HG02885 (cell line): ENCODE data around the gene AP1M1.

Source experiments
- ATAC-seq: cut with Tn5 transposase; IDR thresholded peaks from one replicate; pipeline ENCODE4 v1.9.1; 2021; ENCODE audit warnings: mild to moderate bottlenecking; ENCODE audit not compliant: unreplicated experiment, poor library complexity

Gene AP1M1

GRCh38 chr19:16206637-16207036 is 8.9 kb downstream of the AP1M1 start:
- no peak for ATAC-seq

GRCh38 chr19:16207063-16207462 is 9.4 kb downstream of the AP1M1 start:
- no peak for ATAC-seq

DNA sequence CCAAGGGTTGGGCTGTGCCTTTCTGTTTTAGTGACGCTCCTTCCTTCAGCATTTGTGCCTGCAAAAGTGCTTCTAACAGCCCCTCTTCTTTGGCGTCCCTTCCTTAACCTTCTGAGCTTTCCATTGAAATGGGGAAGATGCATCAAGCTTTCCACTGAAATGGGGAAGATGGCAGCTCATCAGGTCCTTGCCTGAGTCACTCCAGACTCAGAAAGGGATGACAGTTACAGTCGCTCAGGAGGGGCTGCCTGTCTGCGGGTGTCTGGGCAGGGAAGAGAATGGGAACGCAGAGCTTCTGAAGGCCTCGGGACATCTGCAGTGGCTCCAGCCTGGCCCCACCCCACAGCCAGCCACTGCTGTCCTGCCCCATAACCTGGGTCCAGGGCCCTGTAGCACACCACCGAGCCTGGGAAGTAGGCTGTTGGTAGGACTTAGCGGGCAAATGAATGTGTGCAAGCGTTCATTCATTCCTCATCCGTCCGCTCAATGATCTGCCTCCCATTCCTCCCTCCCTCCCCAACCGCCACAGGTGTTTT is 9.8 kb downstream of the AP1M1 start:
- no peak for ATAC-seq

GRCh38 chr19:16208064-16208759 is 10.5 kb downstream of the AP1M1 start:
- ATAC-seq: no peak

DNA sequence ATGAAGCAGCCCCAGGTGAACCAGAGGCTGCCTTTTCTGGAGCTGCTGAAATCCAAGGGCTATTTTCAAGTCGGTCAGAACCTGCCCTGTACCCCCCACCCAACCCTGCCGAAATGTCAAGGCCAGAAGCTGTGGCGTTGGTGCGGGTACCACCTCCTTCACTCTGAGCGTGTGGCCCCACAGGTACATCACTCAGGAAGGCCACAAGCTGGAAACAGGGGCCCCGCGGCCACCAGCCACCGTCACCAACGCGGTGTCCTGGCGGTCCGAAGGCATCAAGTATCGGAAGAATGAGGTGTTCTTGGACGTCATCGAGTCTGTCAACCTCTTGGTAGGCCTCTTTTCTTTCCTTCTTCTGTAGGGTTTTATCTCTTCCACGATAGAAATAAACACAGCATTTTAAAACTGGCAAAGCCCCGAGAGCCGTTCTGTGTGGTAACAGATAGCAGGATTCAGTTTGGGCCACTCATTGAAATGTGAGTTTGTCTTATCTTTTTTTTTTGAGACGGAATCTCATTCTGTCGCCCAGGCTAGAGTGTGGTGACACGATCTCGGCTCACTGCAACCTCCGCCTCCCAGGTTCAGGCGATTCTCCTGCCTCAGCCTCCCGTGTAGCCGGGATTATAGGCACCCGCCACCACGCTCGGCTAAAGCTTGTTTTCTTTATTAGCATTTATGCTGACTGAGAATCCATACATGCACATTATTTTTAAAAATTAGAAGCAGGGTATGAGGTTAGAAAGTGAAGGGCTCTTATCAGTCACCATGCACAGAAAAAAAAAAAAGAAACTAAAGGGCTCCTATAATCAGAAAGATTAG is 11.3 kb downstream of the AP1M1 start:
- ATAC-seq: no peak

DNA sequence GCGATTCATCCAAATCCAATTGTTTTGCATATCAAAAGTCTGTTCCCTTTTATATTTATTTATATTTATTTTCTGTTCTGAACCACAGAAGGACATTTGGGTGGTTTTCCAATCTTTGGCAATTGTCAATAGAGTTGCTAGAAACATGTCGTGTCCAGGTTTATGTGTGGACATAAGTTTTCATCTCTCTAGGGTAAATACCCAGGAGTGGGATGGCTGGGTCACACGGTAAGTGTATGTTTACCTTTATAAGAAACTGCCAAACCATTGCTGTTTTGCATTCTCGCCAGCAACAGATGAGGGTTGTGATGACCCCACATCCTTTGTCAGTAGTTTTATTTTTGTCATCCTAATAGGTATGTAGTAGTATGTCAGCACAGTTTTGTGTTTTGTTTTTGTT is 12.5 kb downstream of the AP1M1 start:
- no peak for ATAC-seq

DNA sequence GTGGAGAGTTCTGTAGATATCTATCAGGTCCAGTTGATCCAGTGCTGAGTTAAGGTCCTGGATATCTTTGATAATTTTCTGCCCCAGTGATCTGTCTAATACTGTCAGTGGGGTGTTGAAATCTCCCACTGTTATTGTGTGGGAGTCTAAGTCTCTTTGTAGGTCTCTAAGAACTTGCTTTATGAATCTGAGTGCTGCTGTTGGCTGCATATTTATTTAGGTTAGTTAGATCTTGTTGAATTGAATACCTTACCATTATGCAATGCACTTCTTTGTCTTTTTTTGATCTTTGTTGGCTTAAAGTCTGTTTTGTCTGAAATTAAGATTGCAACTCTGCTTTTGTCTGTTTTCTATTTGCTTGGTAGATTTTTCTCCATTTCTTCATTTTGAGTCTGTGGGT is 15.4 kb downstream of the AP1M1 start:
- no peak for ATAC-seq

DNA sequence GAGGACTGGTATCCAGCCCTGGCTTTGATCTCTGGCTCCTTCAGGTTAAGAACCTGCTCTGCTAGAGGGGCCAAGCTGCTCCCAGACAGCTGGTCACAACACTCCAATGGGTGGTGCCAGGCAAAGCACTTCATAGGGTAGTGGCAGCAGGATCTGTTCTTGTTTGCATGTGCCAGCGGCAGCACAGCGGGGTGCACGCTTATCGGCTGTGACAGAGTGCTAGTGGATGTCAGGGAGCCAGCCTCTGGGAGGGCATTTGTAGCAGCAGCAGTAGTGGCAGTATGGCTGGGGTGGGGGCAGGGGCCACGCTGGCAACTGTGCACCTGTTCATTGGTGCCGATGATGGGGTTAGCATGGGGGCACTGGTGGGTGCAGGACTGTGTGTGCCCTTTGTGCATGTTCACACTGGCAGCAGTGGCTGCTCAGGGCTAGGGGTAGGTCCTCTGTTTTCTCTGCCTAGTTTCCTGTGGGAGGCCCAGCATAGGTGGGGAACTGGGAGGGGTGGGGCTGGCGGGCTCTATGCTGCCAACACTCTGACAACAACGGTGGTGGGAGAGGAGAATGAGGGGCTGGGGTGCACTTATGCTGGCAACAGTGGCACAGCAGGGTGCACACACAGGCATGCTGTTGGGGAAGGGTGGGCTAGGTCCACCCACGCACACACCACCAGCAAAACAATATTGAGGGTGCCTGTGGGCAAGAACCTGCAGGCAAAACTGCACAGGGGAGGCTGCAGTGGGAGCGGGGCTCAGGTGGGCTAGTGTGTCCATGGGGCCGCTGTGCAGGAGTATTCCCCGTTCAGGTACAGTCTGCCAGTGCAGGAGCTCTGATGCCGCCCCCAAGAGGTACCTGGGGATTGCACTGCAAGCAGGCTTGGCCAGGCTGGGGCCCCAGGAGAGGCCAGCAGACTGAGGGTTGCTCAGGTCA is 19.3 kb downstream of the AP1M1 start:
- no peak for ATAC-seq

DNA sequence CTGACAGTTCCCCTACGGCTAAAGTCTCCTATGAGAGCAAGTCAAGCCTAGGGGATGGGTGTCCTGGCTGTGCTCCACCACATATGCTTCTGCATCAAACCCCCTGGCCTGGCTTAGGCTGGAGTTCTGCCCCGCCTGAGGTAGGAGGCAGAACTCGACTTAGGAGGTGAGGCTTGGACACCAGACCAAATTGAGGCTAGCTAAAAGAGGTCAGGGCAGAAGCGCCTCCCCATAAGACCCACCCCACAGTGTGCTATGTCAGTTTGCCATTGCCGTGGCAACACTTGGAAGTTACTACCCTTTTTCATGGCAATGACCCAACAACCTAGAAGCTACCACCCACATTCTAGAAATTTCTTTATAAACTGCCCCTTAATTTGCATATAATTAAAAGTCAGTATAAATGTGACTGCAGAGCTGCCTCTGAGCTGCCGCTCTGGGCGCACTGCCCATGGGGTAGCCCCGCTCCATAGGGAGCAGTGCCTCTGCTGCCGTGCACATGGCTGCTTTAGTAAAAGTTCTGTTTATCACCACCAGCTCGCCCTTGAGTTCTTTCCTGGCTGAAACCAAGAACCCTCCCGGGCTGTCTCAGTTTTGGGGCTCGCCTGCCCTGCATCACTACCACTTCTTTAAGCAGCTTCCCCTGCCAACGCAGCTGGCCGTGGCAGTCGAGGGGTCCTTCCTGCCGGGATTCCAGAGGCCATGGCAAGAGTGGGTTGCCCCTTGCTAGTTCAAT is 20.2 kb downstream of the AP1M1 start:
- no peak for ATAC-seq

DNA sequence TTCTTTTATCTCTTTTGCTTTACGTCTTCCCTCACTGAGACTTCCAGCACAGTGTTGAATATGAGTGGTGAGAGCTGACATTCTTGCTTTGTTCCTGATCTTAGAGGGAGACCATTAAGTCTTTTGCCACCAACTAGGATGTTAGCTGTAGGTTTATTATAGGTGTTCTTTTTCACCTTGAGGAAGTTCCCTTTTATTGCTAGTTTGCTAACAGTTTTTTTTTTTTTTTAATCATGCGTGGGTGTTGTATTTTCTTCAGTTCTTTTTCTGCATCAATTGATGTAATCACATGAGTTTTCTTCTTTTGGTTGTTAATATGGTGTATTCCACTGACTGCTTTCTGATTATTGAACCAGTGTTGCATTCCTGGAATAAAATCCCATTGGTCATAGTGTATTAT is 21.1 kb downstream of the AP1M1 start:
- ATAC-seq: no peak

- ATAC-seq: no peak
Measured at GRCh38 chr19:16222806-16223205, 25.1 kb downstream of the AP1M1 start.

DNA sequence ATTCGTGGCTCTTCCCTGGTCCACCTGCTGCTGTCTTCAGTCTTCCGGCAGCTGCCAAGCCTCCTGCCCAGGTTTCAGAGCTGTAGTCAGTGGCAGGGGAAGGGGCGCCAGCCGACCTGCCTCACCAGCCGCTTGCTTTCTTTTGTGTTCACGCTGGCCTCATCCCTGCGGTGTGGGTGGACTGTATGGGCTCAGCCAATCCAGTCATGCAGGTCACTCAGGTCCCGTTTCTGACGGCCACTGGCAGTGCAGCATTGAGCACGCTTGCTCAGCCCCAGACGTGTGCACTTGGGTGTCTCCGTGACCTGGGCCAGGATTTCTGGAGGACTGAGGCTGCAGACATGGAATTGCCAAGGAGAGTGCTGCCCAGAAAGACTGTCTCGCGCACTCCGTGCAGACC is 26.0 kb downstream of the AP1M1 start:
- ATAC-seq: no peak

DNA sequence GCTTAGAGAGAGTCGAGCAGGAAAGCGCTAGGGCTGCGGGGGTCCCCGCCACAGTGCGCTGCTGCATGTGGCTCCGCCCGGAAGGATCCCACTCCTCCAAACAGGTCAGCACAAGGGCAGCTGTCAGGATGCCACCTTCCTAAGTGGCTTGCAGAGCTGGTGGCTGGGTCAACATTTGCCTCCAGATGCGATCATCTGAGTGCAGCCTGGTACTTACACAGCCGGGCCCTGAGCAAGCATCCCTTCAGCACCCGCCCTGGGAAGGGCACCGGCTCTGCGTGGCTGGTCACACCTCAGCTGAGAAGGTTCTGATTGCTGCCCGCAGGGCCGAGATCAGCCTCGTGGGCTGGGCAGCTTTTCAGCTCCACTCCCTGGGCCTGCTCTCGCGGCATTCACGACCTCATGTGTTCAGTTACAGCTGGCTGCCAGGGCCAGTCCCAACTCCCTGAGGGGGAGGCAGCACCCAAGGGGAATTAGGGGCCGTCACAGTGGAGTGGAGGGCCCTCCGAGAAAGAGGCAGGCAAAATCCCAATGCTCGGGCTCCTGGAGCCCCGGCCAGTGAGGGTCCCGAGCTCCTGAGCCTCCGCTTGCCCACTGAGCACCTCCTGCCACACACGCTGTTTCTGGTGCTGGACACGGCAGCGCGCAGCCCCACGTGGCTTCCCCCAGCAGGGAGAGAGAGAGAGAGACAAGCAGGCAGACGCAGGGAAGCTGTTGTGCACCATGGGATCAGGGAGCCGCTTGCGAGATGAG is 26.8 kb downstream of the AP1M1 start:
- ATAC-seq: no peak

- no peak for ATAC-seq
Measured at GRCh38 chr19:16225279-16226183, 27.8 kb downstream of the AP1M1 start.

GRCh38 chr19:16226184-16226591 is 28.5 kb downstream of the AP1M1 start:
- no peak for ATAC-seq

DNA sequence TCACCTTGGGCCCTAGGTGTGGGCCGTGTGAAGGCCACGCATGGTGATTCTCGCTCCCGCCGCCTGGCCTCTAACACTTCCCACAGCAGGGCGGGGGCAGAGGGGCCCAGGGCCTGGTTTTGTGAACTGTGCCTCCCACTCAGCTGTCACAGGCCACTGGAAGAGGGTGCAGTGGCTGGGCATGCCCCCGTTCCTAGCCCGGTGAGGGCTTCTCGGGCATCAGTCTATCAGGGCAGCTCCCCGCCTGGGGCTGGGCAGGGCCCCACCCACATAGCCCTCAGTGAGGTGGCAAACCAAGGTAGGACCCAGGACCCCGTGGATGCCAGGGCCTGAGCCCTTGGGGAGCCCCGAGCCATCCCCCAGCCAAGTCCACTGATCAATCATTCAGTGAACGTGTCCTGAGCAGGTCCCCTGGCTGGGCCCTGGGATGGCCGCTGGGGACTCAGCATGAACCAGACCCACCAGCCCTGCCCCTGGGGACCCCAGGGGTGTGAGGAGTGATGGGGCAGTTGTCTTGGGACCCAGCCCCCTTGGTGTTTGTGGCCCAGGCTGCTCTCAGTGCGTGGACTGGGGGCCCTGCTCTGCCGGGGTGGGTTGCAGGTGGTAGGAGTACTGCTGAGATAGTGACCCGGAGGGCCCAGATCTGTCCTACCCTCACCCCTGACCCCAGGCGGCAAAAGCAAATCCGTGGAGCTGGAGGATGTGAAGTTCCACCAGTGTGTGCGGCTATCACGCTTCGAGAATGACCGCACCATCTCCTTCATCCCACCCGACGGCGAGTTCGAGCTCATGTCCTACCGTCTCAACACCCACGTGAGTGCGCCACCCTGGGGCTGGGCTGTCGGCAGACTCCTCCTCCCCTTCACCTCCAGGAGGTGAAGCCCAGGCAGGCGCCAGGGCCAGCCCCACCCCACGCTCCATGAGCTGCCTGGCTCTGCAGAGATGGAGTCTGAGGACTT is 29.4 kb downstream of the AP1M1 start:
- ATAC-seq: no peak
